Measurements from ENCODE around the gene SAMD10.

The SAMD10 gene

GRCh38 chr20:63956664-63957003, 22.8 kb downstream of the SAMD10 start:
- no peak for DNase-seq (ENCODE audit: low read depth)

- peak; percentile 81 for DNase-seq (ENCODE audit: low read depth)
Measured at GRCh38 chr20:63955827-63956663, 23.4 kb downstream of the SAMD10 start, which contains the start of gene UCKL1. Gene UCKL1 (minus strand): TSS chr20:63956416. CDS start chr20:63956372, 44 bp downstream.

- DNase-seq (ENCODE audit: low read depth) = peak; percentile 38
Measured at GRCh38 chr20:63955281-63955826, 24.1 kb downstream of the SAMD10 start.

DNA sequence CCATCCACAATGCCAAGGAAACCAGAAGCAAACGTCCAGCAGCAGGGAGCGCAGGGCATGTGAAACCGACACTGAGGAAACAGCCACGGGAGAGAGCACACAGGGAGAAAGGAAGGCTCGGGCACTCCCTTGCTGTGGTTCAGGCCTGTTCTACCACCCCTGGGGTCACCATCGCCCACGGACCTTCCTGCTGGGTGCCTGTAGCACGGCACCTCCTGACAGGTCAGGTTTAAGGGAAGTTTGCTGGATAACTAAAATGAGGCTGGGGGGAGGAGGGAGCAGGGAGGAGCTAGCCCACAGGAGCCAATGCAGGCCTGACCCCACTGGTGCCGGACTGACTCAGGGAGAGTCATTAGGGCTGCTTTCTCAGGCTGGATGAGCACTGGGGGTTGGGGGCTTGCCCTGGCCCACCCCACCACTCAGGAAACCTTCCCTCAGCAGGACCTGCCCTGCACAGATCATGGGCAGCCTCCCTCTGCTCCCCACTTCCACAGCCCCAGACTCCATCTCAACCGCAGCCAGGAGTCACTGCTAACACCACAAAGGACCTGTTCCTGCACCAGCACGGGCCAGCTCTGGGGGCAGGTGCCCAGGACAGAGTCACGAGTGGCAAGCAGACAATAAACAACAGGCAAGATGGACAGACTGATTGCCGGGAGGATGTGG, 25.5 kb downstream of the SAMD10 start:
- no peak for DNase-seq (ENCODE audit: low read depth)

DNA sequence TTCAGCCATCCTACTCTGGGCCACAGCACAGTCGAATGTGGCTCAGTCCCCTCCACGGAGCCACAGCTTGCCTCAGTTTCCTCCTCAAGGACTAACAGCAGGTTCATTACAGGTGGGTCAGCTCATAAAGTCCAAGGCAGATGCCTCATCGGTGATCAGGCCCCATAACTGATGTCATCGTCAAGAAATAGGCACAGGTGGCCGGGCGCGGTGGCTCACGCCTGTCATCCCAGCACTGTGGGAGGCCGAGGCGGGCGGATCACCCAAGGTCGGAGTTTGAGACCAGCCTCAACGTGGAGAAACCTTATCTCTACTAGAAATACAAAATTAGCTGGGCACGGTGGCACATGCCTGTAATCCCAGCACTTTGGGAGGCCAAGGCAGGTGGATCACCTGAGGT, 26.7 kb downstream of the SAMD10 start:
- DNase-seq (ENCODE audit: low read depth) = no peak

GRCh38 chr20:63952210-63952535, 27.3 kb downstream of the SAMD10 start:
- no peak for DNase-seq (ENCODE audit: low read depth)

DNA sequence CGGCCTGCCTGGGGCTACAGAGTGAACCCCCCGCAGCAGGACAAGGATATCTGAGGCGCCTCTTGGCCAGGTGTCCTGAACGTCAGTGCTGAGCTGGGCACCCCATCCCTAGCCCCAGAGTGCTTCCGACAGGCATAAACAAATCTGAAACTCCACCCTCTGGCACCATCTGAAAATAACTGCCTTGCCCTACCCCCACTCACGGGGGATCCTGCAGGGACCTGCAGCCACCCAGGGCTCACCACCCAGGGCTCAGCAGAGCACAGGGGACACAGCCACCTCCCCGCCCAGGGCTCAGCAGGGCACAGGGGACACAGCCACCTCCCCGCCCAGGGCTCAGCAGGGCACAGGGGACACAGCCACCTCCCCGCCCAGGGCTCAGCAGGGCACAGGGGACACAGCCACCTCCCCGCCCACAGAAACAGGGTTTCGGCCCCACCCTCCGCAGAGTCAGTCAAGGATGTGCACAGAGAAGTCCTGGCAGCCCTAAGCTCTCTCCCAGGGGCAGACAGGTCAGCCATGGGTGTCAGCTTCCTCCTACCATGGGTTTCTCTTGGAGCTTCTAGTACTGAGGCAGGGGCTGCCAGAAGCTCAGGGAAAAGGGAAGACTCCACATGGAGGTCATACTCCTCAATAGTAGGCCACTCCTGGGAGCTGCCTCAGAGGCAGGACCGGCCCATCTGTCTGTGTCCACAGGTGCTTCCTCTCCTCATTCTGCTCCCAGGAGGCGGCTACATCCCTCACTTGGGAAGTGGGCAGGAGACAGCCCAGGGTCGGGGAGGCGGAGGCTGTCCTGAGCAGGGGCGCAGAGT, 27.8 kb downstream of the SAMD10 start:
- no peak for DNase-seq (ENCODE audit: low read depth)

GRCh38 chr20:63950701-63951397, 28.6 kb downstream of the SAMD10 start:
- no peak for DNase-seq (ENCODE audit: low read depth)

DNA sequence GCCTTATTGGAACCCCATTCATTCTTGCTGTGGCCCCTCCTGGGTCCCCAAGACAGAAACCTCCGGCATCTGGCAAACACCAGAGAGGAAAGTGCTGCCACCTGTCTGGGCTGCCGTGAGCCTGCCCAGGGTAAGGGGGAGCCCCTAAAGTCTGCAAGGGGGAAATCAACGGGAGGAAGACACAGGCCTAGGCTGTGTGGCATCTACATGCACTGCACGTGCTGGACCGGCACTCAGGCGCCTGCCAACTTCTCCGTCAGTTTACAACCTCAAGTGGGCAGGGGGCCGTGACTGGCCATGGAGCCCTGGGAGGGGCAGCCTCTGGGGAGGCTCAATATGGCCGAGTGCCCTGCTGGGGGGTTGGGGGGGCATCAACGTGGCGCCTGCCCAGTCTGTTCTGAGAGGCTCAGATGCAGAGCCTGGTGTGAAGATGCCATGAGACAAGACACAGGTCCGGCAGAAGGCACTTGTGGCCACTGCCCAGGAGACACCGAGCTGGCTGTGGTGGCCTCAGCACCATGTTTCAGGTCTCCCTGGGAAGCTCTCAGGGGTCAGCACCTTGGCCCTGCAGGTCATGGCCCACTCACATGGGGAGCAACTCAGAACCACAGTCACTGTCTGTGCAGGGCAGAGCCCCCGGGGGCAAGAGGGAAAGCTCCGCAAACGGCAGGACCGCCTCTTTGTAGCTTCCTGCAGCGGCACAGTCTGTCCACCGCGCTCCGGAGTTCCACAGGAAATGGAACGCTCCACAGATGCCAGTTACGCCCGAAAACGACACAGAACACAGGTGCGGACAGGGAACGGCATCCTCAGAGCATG, 31.6 kb downstream of the SAMD10 start:
- no peak for DNase-seq (ENCODE audit: low read depth)

GRCh38 chr20:63946986-63947637, 32.3 kb downstream of the SAMD10 start:
- DNase-seq (ENCODE audit: low read depth) = no peak

GRCh38 chr20:63945921-63946920, 33.2 kb downstream of the SAMD10 start:
- no peak for DNase-seq (ENCODE audit: low read depth)

- DNase-seq (ENCODE audit: low read depth) = no peak
Measured at GRCh38 chr20:63945031-63945658, 34.3 kb downstream of the SAMD10 start.

GRCh38 chr20:63944078-63944941, 35.1 kb downstream of the SAMD10 start:
- DNase-seq (ENCODE audit: low read depth) = no peak

DNA sequence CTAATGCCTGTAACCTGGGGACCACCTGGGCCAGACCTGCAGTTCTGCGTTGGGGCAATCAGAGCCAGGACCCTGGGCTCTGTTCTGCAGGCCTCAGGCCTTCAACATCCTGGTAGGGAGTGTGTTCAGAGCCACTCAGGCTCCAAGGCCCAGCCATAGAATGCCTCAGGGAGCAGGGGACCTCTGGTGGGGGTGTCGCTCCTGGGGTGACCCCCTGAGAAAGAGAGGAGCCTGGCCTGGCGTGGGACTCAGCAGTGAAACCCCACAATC, 35.7 kb downstream of the SAMD10 start:
- no peak for DNase-seq (ENCODE audit: low read depth)

- no peak for DNase-seq (ENCODE audit: low read depth)
Measured at GRCh38 chr20:63942969-63943807, 36.3 kb downstream of the SAMD10 start.

DNA sequence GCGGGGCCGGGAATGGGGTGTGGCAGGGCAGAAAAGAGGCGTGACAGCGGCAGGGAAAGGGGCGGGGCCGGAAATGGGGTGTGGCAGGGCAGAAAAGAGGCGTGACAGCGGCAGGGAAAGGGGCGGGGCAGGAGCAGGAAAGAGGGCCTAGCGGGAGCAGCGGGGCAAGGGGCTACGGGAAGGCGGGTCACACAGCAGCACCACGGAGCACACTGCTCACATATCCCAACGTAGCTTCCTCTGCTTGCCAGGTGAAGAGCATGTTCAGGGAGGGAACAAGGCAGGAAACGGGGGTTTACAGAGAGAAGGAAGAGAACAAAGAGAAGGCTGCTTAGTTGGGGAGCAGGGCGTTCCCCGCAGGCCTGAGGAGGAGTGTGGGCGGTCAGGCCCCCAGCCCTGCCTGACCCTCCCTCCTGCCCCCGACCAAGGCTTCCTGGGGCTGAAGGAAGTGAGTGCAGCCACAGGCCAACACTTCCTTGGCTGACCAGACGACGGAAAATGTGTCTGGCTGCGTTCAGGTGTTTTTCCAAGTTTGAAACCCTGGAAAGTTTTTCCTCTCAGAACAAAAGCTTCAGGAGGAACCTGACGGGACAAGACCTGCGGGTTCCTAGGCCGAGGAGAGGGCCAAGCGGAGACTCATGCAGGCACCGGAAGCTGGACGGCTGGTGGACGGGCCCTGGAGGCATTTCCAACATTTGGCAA, 37.0 kb downstream of the SAMD10 start:
- DNase-seq (ENCODE audit: low read depth) = no peak

All from activated T-cell treated with anti-CD3 and anti-CD28 coated beads for 24 hours (primary cell).